ENCODE results near the gene CENPP. TPM values are rescaled to one million over a fixed set of nuclear protein-coding genes. Genes with fewer than 3 reads are reported as not detected.

The CENPP gene
- total and polyA plus RNA-seq, 8 donors: 0.46 to 2.7 (median 1.9) TPM

- Histone ChIP-seq H3K36me3 (no peaks in the 10 kb centered on the region), H3K27ac (peak overlapping the region in 2 of 4 donors; percentile 0 to 5), H3K4me1 (peaks cover 0 to 4% (median 0%) of the 10 kb centered on the region in 3 donors), H3K9me3 (no peaks in the 10 kb centered on the region), H3K27me3 (no peaks in the 10 kb centered on the region), H3K4me3 (no peak overlapping the region)
- intact Hi-C loops (cut with DNase I): no loop called here
- no peak for FAIRE-seq
- DNase-seq: no peak
- WGBS, 2 donors: 80 to 83% methylated on average over 2 of the region's 2 CpGs
- no peak for TF ChIP-seq CTCF (IDR thresholded peaks at IDR 0.05)
- ATAC-seq: peak in 3 of 4 donors; percentile 29 to 50 (median 46)
Observed at GRCh38 chr9:92480291-92480771, 154.6 kb downstream of the CENPP start.

- TF ChIP-seq CTCF (IDR thresholded peaks at IDR 0.05): no peak
- DNase-seq: no peak
- no peak overlapping the region for H3K4me3 ChIP-seq
- FAIRE-seq: no peak
- no peak for ATAC-seq
- intact Hi-C loops (cut with DNase I): no loop called here
- WGBS, 2 donors: 72 to 84% methylated on average over 2 of the region's 2 CpGs
- H3K9me3 ChIP-seq: no peaks in the 10 kb centered on the region
- H3K36me3 ChIP-seq: no peaks in the 10 kb centered on the region
- peaks cover 0 to 4% (median 0%) of the 10 kb centered on the region in 3 donors for H3K4me1 ChIP-seq
- H3K27me3 ChIP-seq: no peaks in the 10 kb centered on the region
- H3K27ac ChIP-seq: no peak overlapping the region
Observed at GRCh38 chr9:92480986-92481633, 155.4 kb downstream of the CENPP start.

- H3K4me1 ChIP-seq: peaks cover 0 to 4% (median 0%) of the 10 kb centered on the region in 3 donors
- DNase-seq (no peak), ATAC-seq (peak in 1 of 4 donors; percentile 45), FAIRE-seq (peak; percentile 57)
- H3K4me3 ChIP-seq: no peak within 1 kb of the TSS
- intact Hi-C loops (cut with DNase I): no loop called here
- no peaks in the 10 kb centered on the region for H3K27me3 ChIP-seq
- no peak within 1 kb of the TSS for H3K27ac ChIP-seq
- WGBS, 2 donors: 82 to 85% methylated on average over 3 of the region's 3 CpGs
- no peaks in the 10 kb centered on the region for H3K36me3 ChIP-seq
- TF ChIP-seq CTCF (IDR thresholded peaks at IDR 0.05): no peak
- H3K9me3 ChIP-seq: no peaks in the 10 kb centered on the region
Observed at GRCh38 chr9:92482329-92482728, 156.6 kb downstream of the CENPP start, which contains the start of gene ASPN. ASPN (minus strand) TSS chr9:92482506.

- Histone ChIP-seq H3K9me3 (no peaks in the 10 kb centered on the region), H3K36me3 (no peaks in the 10 kb centered on the region), H3K27me3 (no peaks in the 10 kb centered on the region), H3K4me3 (no peak overlapping the region), H3K4me1 (peaks cover 0 to 4% (median 0%) of the 10 kb centered on the region in 3 donors), H3K27ac (no peak overlapping the region)
- ATAC-seq: no peak
- no peak for FAIRE-seq
- TF ChIP-seq CTCF (IDR thresholded peaks at IDR 0.05): no peak
- DNase-seq: no peak
- intact Hi-C loops (cut with DNase I): no loop called here
Observed at GRCh38 chr9:92482805-92483204, 157.1 kb downstream of the CENPP start.
